Nephron (organoid): Measurements from ENCODE around the gene TUBGCP6.
A peak's percentile ranks its signal among the peaks of the same experiment; 100 is the strongest.

Source experiments
- H3K27ac Mint-ChIP-seq, 3 experiments: 2 replicates each; pipeline ENCODE4 v1.8.0; 2020; ENCODE audit warnings: mixed read lengths in 3 of 3, mild to moderate bottlenecking in 2 of 3, moderate library complexity in 1 of 3
- H3K27me3 Mint-ChIP-seq: 2 replicates; pipeline ENCODE4 v1.8.0; 2021; ENCODE audit warnings: low read depth, mild to moderate bottlenecking, moderate library complexity, mixed read lengths
- H3K36me3 Mint-ChIP-seq: 2 replicates; pipeline ENCODE4 v1.8.0; 2020; ENCODE audit warnings: low read depth, mixed read lengths
- H3K4me1 Mint-ChIP-seq: 2 replicates; pipeline ENCODE4 v1.8.0; 2020; ENCODE audit warnings: mixed read lengths
- H3K4me3 Mint-ChIP-seq, 3 experiments: 2 replicates each; pipeline ENCODE4 v1.8.0; 2020; ENCODE audit warnings: mild to moderate bottlenecking in 3 of 3, mixed read lengths in 3 of 3, moderate library complexity in 2 of 3
- H3K9me3 Mint-ChIP-seq: 2 replicates; pipeline ENCODE4 v1.8.0; 2020; ENCODE audit warnings: mixed read lengths
- CTCF ChIP-seq, 3 experiments: fragments of 200-600 bp; sonication (generic); IDR thresholded peaks; one replicate each; pipeline ENCODE4 v1.5.0; 2021; ENCODE audit warnings: antibody characterized with exemption in 3 of 3; ENCODE audit not compliant: unreplicated experiment in 3 of 3

Gene TUBGCP6

GRCh38 chr22:50182176-50183081, 62.4 kb downstream of the TUBGCP6 start:
- Mint-ChIP-seq H3K4me3 (no peak overlapping the region), H3K4me1 (peaks cover 6% of the 10 kb centered on the region), H3K9me3 (no peaks in the 10 kb centered on the region), H3K36me3 (no peaks in the 10 kb centered on the region), H3K27ac (no peak overlapping the region), H3K27me3 (no peaks in the 10 kb centered on the region)
- TF ChIP-seq CTCF (IDR thresholded peaks at IDR 0.05; ENCODE audit: unreplicated experiment in 3 of 3), result no peak

DNA sequence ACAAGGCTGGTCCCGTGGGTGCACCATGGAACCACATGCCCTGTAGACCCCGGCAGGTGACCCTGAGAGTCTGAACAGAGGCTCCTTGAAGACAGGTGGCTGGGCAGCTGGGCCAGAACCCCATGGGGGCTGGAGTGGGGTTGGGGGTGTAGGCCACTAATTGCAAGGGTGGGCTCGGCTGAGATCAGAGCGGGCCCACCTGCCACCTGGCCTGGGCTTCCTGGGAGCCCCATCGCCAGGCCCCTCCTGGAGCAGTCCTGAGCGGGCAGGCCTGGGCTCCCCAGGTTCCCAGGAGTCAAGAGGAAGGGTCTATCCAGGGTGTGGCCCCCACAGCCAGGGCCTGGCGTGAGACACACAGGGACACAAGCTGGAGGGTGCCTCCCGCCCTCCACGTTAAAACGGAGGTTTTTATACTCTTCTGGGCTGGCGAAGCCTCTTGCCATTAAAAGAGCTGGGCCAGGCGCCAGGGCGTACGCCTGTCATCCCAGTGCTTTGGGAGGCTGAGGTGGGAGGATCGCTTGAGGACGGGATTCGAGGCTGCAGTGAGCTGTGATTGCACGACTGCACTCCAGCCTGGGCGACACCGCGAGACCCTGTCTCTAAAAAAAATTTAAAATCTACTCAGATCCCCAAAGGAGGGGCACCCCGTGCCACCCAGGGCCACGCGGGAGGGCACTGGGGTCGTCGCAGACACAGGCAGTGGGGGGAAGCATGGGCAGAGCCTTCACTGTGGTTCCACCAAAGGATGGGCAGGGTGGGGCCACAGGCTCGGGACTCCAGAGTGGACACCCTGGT, 63.9 kb downstream of the TUBGCP6 start:
- H3K4me1 Mint-ChIP-seq, result no peaks in the 10 kb centered on the region
- H3K36me3 Mint-ChIP-seq, result no peaks in the 10 kb centered on the region
- no peak overlapping the region for H3K4me3 Mint-ChIP-seq
- H3K27ac Mint-ChIP-seq, result no peak overlapping the region
- peaks cover under 1% of the 10 kb centered on the region for H3K27me3 Mint-ChIP-seq
- TF ChIP-seq CTCF (IDR thresholded peaks at IDR 0.05; ENCODE audit: unreplicated experiment in 3 of 3), result no peak
- H3K9me3 Mint-ChIP-seq, result no peaks in the 10 kb centered on the region

DNA sequence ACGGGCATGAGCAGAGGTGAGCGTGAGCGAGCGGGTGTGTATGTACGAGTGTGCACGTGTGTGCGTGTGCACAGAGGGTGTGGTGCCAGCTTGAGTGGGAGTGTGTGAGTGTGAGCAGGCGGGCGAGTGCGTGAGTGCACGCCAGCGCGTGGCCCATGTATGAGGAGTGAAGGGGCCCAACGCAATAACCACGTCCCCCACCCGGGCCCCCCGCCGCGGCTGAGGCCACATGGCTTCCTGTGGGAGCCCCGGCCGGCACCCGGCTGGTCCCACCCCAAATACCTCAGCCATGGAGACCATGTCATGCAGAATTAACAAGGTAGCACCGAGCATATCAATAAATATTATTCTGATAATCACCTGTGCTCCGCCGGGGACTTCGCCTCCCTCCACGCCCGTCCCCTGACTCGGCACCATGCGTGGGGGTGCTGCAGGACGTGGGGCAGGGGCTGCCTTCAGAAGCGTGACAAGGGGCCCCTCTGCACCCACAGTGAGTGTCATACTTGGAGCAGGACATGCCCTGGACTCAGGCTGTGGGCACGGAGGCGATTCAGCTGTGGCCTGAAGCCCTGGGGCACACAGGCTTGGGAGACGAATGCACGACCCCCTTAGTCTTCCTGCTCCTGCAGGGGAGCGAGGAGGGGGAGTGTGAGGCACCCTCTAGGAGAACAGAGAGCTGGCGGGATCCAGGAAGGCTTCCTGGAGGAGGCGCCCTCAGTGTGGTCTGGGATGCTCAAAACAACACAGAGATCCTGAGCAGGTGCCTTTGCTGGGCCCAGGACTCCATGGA, 64.7 kb downstream of the TUBGCP6 start:
- Mint-ChIP-seq H3K27me3 (peaks cover 8% of the 10 kb centered on the region), H3K27ac (peak overlapping the region in 1 of 3 experiments; percentile 29), H3K4me1 (no peaks in the 10 kb centered on the region), H3K36me3 (no peaks in the 10 kb centered on the region), H3K9me3 (no peaks in the 10 kb centered on the region), H3K4me3 (peak overlapping the region in 2 of 3 experiments; percentile 12 to 48)
- no peak for TF ChIP-seq CTCF (IDR thresholded peaks at IDR 0.05; ENCODE audit: unreplicated experiment in 3 of 3)

DNA sequence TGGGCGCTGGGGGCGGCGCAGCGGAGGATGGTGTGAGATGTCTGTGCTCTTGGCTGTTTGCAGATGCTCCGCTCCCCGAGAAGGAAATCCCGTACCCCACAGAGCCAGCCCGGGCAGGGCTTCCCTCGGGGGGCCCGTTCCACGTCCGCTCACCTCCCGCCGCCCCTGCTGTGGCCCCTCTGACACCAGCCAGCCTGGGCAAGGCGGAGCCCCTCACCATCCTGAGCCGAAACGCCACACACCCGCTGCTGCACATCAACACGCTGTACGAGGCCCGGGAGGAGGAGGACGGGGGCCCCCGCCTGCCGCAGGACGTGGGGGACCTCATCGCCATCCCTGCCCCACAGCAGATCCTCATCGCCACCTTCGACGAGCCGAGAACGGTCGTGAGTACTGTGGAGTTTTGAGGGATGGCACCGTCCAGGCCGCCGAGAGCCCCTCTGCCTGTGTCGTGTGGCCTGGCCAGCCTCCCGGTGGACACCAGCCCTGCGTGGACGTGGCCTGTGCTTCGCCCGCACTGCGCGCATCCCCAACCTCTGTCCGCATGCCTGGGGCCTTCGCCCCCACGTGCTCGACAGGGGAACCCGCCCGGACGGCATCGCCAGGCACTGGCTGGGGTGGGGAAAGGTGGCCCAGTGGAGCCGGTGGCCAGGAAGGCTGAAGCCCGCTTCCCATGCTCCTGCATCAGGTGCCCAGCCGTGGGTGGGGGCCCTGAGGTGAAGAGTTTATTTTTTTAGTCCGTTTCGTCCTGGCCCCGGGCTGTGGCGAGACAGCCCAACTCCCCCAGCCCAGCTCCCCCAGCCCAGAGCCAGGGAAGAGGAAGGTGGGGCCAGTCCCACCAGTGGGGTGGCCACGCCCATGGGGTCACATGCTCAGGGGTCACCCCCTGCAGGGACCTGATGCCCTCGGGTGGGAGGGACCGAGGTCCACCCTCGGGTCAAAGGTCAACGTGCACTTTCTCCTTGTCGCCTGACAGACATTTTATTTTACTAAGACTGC, 65.7 kb downstream of the TUBGCP6 start:
- no peak for TF ChIP-seq CTCF (IDR thresholded peaks at IDR 0.05; ENCODE audit: unreplicated experiment in 3 of 3)
- no peaks in the 10 kb centered on the region for H3K9me3 Mint-ChIP-seq
- H3K27me3 Mint-ChIP-seq, result peaks cover 15% of the 10 kb centered on the region
- H3K4me3 Mint-ChIP-seq, result peak overlapping the region in 1 of 3 experiments; percentile 12
- H3K27ac Mint-ChIP-seq, result peak overlapping the region in 1 of 3 experiments; percentile 29
- no peaks in the 10 kb centered on the region for H3K4me1 Mint-ChIP-seq
- no peaks in the 10 kb centered on the region for H3K36me3 Mint-ChIP-seq

- Mint-ChIP-seq H3K9me3 (no peaks in the 10 kb centered on the region), H3K36me3 (no peaks in the 10 kb centered on the region), H3K27ac (no peak overlapping the region)
Measured at GRCh38 chr22:50178471-50178864, 66.4 kb downstream of the TUBGCP6 start.

More at GRCh38 chr22:50178471-50178864, 66.4 kb downstream of the TUBGCP6 start:
- TF ChIP-seq CTCF (IDR thresholded peaks at IDR 0.05; ENCODE audit: unreplicated experiment in 3 of 3), result no peak
- H3K4me1 Mint-ChIP-seq, result no peaks in the 10 kb centered on the region
- H3K27me3 Mint-ChIP-seq, result peaks cover 17% of the 10 kb centered on the region
- no peak overlapping the region for H3K4me3 Mint-ChIP-seq
